Measurements from ENCODE around the gene PIK3R4.

PIK3R4 gene

GRCh38 chr3:130649061-130649654 lies 97.5 kb downstream of the PIK3R4 start:
- TF ChIP-seq CTCF (IDR thresholded peaks at IDR 0.05) = no peak

GRCh38 chr3:130648293-130648692 lies 98.3 kb downstream of the PIK3R4 start:
- TF ChIP-seq CTCF (IDR thresholded peaks at IDR 0.05) = no peak

GRCh38 chr3:130645261-130645660 lies 101.4 kb downstream of the PIK3R4 start:
- no peak for TF ChIP-seq CTCF (IDR thresholded peaks at IDR 0.05)

GRCh38 chr3:130644628-130645253 lies 101.9 kb downstream of the PIK3R4 start:
- no peak for TF ChIP-seq CTCF (IDR thresholded peaks at IDR 0.05)

GRCh38 chr3:130640027-130640426 lies 106.6 kb downstream of the PIK3R4 start:
- no peak for TF ChIP-seq CTCF (IDR thresholded peaks at IDR 0.05)

GRCh38 chr3:130636480-130637234 lies 110.0 kb downstream of the PIK3R4 start:
- TF ChIP-seq CTCF (IDR thresholded peaks at IDR 0.05) = no peak

- TF ChIP-seq CTCF (IDR thresholded peaks at IDR 0.05) = no peak
Observed at GRCh38 chr3:130635978-130636377, 110.7 kb downstream of the PIK3R4 start.

All from LNCAP (cell line).